Left ventricle myocardium inferior (tissue), 1 donor: Measurements from ENCODE around the gene ANO2. TPM values are rescaled to one million over a fixed set of nuclear protein-coding genes. Genes with fewer than 3 reads are reported as not detected.

ENCODE experiments used
- DNase-seq: peaks from one replicate; pipeline ENCODE4 v3.0.0-alpha.2; 2020
- H3K27ac ChIP-seq: fragments of 200-600 bp; replicated peaks from 2 replicates; pipeline ENCODE4 v1.8.0; 2021
- H3K27me3 ChIP-seq: fragments of 200-600 bp; 2 replicates; pipeline ENCODE4 v1.8.0; 2021; ENCODE audit warnings: low read depth
- H3K36me3 ChIP-seq: fragments of 200-600 bp; 2 replicates; pipeline ENCODE4 v1.8.0; 2021
- H3K4me1 ChIP-seq: fragments of 200-600 bp; 2 replicates; pipeline ENCODE4 v1.8.0; 2021
- H3K4me3 ChIP-seq: fragments of 200-600 bp; 2 replicates; pipeline ENCODE4 v1.8.0; 2021; ENCODE audit warnings: mild to moderate bottlenecking, moderate library complexity
- H3K9me3 ChIP-seq: fragments of 200-600 bp; replicated peaks from 2 replicates; pipeline ENCODE4 v1.8.0; 2021
- CTCF ChIP-seq: fragments of 200-600 bp; IDR thresholded peaks from 2 replicates; pipeline ENCODE4 v1.8.0; 2021; ENCODE audit warnings: antibody characterized with exemption, mild to moderate bottlenecking, borderline replicate concordance
- intact Hi-C: fragments of 100-400 bp; cut with micrococcal nuclease; formaldehyde crosslinking; loops from one replicate; pipeline ENCODE4 v1.11.0; 2022
- total RNA-seq: library from RNA; stranded (reverse); fragmentation: NEBNext Ultra II Directional; extraction: Animal tissue kit (Norgen Biotek cat#: 25700); gene quantifications from one replicate; pipeline ENCODE4 v1.2.1, GENCODE V29; 2021
- donor health status: DM: no; HTN: yes; CAD: no; lungs with severe emphysema.

ANO2 gene
- total RNA-seq, 1 donor from 2014 or later, result 13.0 TPM

GRCh38 chr12:5535541-5535940 is 409.5 kb downstream of the ANO2 start:
- Histone ChIP-seq H3K4me3 (no peak overlapping the region), H3K4me1 (no peaks in the 10 kb centered on the region), H3K27me3 (peaks cover 33% of the 10 kb centered on the region), H3K27ac (no peak overlapping the region), H3K9me3 (peaks cover 13% of the 10 kb centered on the region), H3K36me3 (no peaks in the 10 kb centered on the region)
- TF ChIP-seq CTCF, result no peak
- intact Hi-C loops, result no loop called here
- DNase-seq, result no peak

- no peaks in the 10 kb centered on the region for H3K4me1 ChIP-seq
- no peak overlapping the region for H3K27ac ChIP-seq
- no peak overlapping the region for H3K4me3 ChIP-seq
- no peaks in the 10 kb centered on the region for H3K36me3 ChIP-seq
- no peak for DNase-seq
- TF ChIP-seq CTCF, result no peak
- intact Hi-C loops, result no loop called here
- peaks cover 11% of the 10 kb centered on the region for H3K9me3 ChIP-seq
- H3K27me3 ChIP-seq, result peaks cover 25% of the 10 kb centered on the region
Observed at GRCh38 chr12:5534426-5535199, 410.4 kb downstream of the ANO2 start.

GRCh38 chr12:5533368-5533767 is 411.7 kb downstream of the ANO2 start:
- no peaks in the 10 kb centered on the region for H3K36me3 ChIP-seq
- peaks cover 11% of the 10 kb centered on the region for H3K9me3 ChIP-seq
- no peak for TF ChIP-seq CTCF
- H3K27me3 ChIP-seq, result peaks cover 23% of the 10 kb centered on the region
- no peak for DNase-seq
- H3K27ac ChIP-seq, result no peak overlapping the region
- H3K4me3 ChIP-seq, result no peak overlapping the region
- H3K4me1 ChIP-seq, result no peaks in the 10 kb centered on the region
- intact Hi-C loops, result no loop called here

DNA sequence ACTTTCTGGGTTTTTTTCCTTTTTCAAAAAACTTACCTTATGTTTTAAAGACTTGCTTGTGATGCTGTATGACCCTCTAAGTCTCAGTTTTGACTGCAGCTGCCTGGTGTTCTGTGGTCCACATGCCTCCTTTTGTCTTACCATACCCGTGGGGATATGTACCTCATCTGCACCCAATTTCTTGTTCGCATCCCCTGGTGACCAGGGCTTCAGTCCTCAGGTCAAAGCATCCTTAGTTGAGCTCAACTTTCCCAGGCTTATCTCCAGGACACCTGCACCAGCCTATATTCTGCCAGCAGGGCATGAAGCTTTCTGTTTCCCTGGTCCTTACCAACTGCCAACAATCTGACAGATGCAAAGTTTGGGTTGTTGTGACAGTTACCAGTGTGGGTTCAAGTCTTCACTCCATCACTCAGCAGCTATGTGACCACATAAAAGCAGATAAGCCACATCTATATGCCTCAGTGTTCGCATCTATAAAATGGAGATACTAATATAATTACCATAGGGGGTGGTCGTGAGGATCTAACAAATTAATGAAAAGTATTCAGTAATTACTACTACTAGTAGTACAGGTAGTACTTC is 419.2 kb downstream of the ANO2 start:
- no peak for TF ChIP-seq CTCF
- Histone ChIP-seq H3K4me3 (no peak overlapping the region), H3K4me1 (no peaks in the 10 kb centered on the region), H3K27me3 (no peaks in the 10 kb centered on the region), H3K27ac (no peak overlapping the region), H3K9me3 (no peaks in the 10 kb centered on the region), H3K36me3 (no peaks in the 10 kb centered on the region)
- no peak for DNase-seq
- intact Hi-C loops, result no loop called here

DNA sequence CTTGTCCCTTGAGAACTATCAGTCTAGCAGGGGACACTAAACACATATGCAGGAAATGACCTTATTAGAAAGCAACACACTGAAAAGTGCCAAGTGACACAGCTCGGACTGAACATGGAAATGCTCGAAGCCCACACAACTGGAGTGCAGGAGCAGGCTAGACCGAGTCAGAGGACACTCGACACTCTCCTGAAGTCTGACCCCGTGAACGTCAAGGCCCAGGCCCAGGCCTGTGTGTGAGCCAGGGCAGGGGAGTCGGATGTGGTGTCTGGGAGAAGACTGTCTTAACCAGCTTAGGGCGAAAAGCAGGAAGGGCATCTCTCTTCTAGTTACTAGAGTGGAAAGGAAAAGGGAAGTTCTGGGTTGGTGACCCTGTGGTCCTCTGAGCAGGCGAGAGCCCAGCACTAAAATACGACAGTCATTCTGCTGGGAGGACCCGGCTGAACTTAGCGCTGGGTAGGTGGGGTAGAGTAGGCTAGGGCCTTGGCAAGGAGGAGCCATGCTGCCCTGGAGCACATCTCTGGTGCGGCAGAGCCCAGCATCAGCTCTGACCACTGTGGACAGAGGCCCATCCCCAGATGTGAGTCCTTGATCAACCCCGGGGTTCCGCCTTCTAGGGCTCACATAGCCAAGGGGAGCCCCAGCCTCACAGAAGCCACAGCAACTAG is 420.2 kb downstream of the ANO2 start:
- intact Hi-C loops, result no loop called here
- Histone ChIP-seq H3K4me1 (no peaks in the 10 kb centered on the region), H3K27me3 (no peaks in the 10 kb centered on the region), H3K27ac (no peak overlapping the region), H3K9me3 (no peaks in the 10 kb centered on the region), H3K4me3 (no peak overlapping the region), H3K36me3 (no peaks in the 10 kb centered on the region)
- TF ChIP-seq CTCF, result no peak
- no peak for DNase-seq
